SK-N-SH treated with all-trans-retinoic acid at 6 μM for 48 hours (cell line): ENCODE results near the gene ACLY.
A peak's percentile ranks its signal among the peaks of the same experiment; 100 is the strongest.

Experiments
- ATAC-seq: fragments of 200-7000 bp; cut with Tn5 transposase; 3 replicates; pipeline ENCODE4 v1.9.1; 2020; ENCODE audit warnings: mild to moderate bottlenecking, moderate library complexity
- ARNTL ChIP-seq: fragments of 450-650 bp; formaldehyde crosslinking; IDR thresholded peaks from 2 replicates; pipeline ENCODE4 v1.5.0; 2020; ENCODE audit warnings: low read depth, mild to moderate bottlenecking, moderate library complexity, borderline replicate concordance
- BACH2 ChIP-seq: fragments of 250-450 bp; sonication (Bioruptor Pico); IDR thresholded peaks from 2 replicates; pipeline ENCODE4 v1.9.0; 2021; ENCODE audit warnings: mild to moderate bottlenecking, borderline replicate concordance
- CREB5 ChIP-seq: fragments of 250-450 bp; sonication (Bioruptor Pico); IDR thresholded peaks from 2 replicates; pipeline ENCODE4 v1.5.1; 2020; ENCODE audit warnings: low read depth, mild to moderate bottlenecking, moderate library complexity
- CSDC2 ChIP-seq: fragments of 250-450 bp; sonication (Bioruptor Pico); IDR thresholded peaks from 2 replicates; pipeline ENCODE4 v1.5.0; 2020; ENCODE audit warnings: mild to moderate bottlenecking, moderate library complexity
- ESRRG ChIP-seq: fragments of 250-450 bp; sonication (Bioruptor Pico); IDR thresholded peaks from 2 replicates; pipeline ENCODE4 v1.6.1; 2021; ENCODE audit warnings: mild to moderate bottlenecking
- GLIS3 ChIP-seq: fragments of 250-450 bp; sonication (Bioruptor Pico); IDR thresholded peaks from 2 replicates; pipeline ENCODE4 v1.5.0; 2020; ENCODE audit warnings: mild to moderate bottlenecking, moderate library complexity
- ISL1 ChIP-seq: fragments of 250-450 bp; sonication (Bioruptor Pico); IDR thresholded peaks from 2 replicates; pipeline ENCODE4 v2.1.2; 2022; ENCODE audit warnings: mild to moderate bottlenecking, moderate library complexity
- OSR1 ChIP-seq: fragments of 250-450 bp; sonication (Bioruptor Pico); IDR thresholded peaks from 2 replicates; pipeline ENCODE4 v1.8.0; 2022; ENCODE audit warnings: moderate library complexity, mild to moderate bottlenecking, inconsistent platforms
- PATZ1 ChIP-seq: fragments of 250-450 bp; sonication (Bioruptor Pico); IDR thresholded peaks from 2 replicates; pipeline ENCODE4 v1.8.0; 2020; ENCODE audit warnings: mild to moderate bottlenecking, moderate library complexity, borderline replicate concordance
- POU6F1 ChIP-seq: fragments of 250-450 bp; sonication (Bioruptor Pico); IDR thresholded peaks from 2 replicates; pipeline ENCODE4 v1.8.0; 2021; ENCODE audit warnings: low read depth, mild to moderate bottlenecking, moderate library complexity, borderline replicate concordance
- PPARA ChIP-seq: fragments of 250-450 bp; sonication (Bioruptor Pico); IDR thresholded peaks from 2 replicates; pipeline ENCODE4 v1.5.0; 2020; ENCODE audit warnings: mild to moderate bottlenecking, borderline replicate concordance
- ZC3H10 ChIP-seq: fragments of 250-450 bp; sonication (Bioruptor Pico); IDR thresholded peaks from 2 replicates; pipeline ENCODE4 v1.5.1; 2021; ENCODE audit warnings: mild to moderate bottlenecking, moderate library complexity
- ZFP3 ChIP-seq: fragments of 250-450 bp; sonication (Bioruptor Pico); IDR thresholded peaks from 2 replicates; pipeline ENCODE4 v1.5.0; 2020; ENCODE audit warnings: mild to moderate bottlenecking, moderate library complexity
- ZFP30 ChIP-seq: fragments of 450-650 bp; formaldehyde crosslinking; IDR thresholded peaks from 2 replicates; pipeline ENCODE4 v1.5.0; 2022; ENCODE audit warnings: mild to moderate bottlenecking, moderate library complexity
- ZNF565 ChIP-seq: fragments of 450-650 bp; formaldehyde crosslinking; conservative IDR thresholded peaks from 2 replicates; pipeline ENCODE4 v1.5.0; 2020; ENCODE audit warnings: low read depth, mild to moderate bottlenecking, moderate library complexity
- ZNF8 ChIP-seq: fragments of 450-650 bp; formaldehyde crosslinking; IDR thresholded peaks from 2 replicates; pipeline ENCODE4 v1.5.0; 2020; ENCODE audit warnings: mild to moderate bottlenecking, moderate library complexity
- TF ChIP-seq, protein P1 (sequence below): fragments of 250-450 bp; sonication (Bioruptor Pico); IDR thresholded peaks from 2 replicates; pipeline ENCODE4 v1.5.0; 2020; ENCODE audit warnings: mild to moderate bottlenecking, moderate library complexity
- TF ChIP-seq, protein P2 (sequence below): fragments of 250-450 bp; sonication (Bioruptor Pico); IDR thresholded peaks from 2 replicates; pipeline ENCODE4 v1.5.1; 2021; ENCODE audit warnings: mild to moderate bottlenecking, moderate library complexity

ACLY gene

DNA sequence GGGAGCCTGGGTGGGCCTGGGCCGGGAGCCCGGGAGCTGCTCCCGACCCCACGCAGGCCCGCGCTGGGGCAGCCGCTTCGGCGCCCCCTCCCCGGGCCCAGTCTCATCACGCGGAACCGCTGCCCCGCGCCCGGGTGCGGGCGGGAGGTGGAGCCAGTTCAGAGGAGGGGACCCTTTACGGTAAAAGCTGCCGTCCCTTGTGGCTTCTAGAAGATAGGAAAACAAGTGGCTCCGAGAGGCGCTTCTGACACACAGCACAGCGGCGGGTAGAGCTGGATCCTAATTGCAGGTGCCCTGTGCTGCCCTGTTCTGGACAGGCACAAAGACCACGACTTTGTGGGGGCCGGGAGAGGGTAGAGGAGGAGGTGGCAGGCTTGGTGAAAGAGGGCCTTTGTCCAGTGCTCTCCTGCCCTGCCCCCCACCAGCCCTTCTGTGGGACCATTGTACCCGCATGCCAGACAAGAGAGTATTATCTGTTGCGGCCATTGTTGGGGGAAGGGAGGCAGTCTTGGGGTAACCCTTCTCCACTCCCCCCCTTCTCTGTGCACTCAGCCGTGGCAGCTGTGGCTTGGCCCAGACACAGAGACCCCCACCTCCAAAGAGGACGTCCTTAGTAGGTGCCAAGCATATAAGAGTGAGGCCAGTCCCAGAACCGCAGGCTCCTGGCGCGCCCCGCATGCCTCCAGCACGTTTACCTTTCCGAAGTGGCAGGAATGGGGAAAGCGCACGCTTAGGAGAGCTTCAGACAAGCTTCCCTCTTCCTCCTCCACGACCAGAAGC is 48.6 kb upstream of the ACLY start:
- TF ChIP-seq, protein P1, sequence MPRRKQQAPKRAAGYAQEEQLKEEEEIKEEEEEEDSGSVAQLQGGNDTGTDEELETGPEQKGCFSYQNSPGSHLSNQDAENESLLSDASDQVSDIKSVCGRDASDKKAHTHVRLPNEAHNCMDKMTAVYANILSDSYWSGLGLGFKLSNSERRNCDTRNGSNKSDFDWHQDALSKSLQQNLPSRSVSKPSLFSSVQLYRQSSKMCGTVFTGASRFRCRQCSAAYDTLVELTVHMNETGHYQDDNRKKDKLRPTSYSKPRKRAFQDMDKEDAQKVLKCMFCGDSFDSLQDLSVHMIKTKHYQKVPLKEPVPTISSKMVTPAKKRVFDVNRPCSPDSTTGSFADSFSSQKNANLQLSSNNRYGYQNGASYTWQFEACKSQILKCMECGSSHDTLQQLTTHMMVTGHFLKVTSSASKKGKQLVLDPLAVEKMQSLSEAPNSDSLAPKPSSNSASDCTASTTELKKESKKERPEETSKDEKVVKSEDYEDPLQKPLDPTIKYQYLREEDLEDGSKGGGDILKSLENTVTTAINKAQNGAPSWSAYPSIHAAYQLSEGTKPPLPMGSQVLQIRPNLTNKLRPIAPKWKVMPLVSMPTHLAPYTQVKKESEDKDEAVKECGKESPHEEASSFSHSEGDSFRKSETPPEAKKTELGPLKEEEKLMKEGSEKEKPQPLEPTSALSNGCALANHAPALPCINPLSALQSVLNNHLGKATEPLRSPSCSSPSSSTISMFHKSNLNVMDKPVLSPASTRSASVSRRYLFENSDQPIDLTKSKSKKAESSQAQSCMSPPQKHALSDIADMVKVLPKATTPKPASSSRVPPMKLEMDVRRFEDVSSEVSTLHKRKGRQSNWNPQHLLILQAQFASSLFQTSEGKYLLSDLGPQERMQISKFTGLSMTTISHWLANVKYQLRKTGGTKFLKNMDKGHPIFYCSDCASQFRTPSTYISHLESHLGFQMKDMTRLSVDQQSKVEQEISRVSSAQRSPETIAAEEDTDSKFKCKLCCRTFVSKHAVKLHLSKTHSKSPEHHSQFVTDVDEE (CRISPR knock-in tag): no peak
- TF ChIP-seq PPARA (CRISPR knock-in tag) (no peak), ARNTL (no peak), ZFP30 (CRISPR knock-in tag) (peak; percentile 3; the same call in 1 of the 2 replicates), PATZ1 (CRISPR knock-in tag) (peak; percentile 60; the same call in 1 of the 2 replicates)
- TF ChIP-seq, all 23 proteins: peak for 2
- ATAC-seq: peak; percentile 8

GRCh38 chr17:41966463-41967140 is 47.9 kb upstream of the ACLY start, which contains the start of gene CNP:
CNP (plus strand) TSS chr17:41966795; CDS start chr17:41966885, 90 bp downstream.
- ATAC-seq: peak; percentile 84
- TF ChIP-seq ARNTL (no peak), GLIS3 (CRISPR knock-in tag) (0 out of 2 replicates have a peak, but pooled peaks have one; percentile 5), CSDC2 (CRISPR knock-in tag) (no peak), ZFP3 (CRISPR knock-in tag) (no peak), ZC3H10 (CRISPR knock-in tag) (0 out of 2 replicates have a peak, but pooled peaks have one; percentile 7)
- TF ChIP-seq, protein P2, sequence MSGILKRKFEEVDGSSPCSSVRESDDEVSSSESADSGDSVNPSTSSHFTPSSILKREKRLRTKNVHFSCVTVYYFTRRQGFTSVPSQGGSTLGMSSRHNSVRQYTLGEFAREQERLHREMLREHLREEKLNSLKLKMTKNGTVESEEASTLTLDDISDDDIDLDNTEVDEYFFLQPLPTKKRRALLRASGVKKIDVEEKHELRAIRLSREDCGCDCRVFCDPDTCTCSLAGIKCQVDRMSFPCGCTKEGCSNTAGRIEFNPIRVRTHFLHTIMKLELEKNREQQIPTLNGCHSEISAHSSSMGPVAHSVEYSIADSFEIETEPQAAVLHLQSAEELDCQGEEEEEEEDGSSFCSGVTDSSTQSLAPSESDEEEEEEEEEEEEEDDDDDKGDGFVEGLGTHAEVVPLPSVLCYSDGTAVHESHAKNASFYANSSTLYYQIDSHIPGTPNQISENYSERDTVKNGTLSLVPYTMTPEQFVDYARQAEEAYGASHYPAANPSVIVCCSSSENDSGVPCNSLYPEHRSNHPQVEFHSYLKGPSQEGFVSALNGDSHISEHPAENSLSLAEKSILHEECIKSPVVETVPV (CRISPR knock-in tag): no peak

- no peak for TF ChIP-seq ISL1 (CRISPR knock-in tag)
- TF ChIP-seq, protein P1 (CRISPR knock-in tag): no peak
- TF ChIP-seq BACH2 (CRISPR knock-in tag): no peak
- TF ChIP-seq PPARA (CRISPR knock-in tag): no peak
- no peak for TF ChIP-seq POU6F1 (CRISPR knock-in tag)
- no peak for TF ChIP-seq ARNTL
- TF ChIP-seq OSR1: no peak
- no peak for TF ChIP-seq PATZ1 (CRISPR knock-in tag)
- TF ChIP-seq ZNF8 (CRISPR knock-in tag): no peak
- no peak for TF ChIP-seq ESRRG (CRISPR knock-in tag)
- TF ChIP-seq CREB5 (CRISPR knock-in tag): no peak
- TF ChIP-seq CSDC2 (CRISPR knock-in tag): no peak
- no peak for TF ChIP-seq ZNF565 (CRISPR knock-in tag)
- peak; percentile 20 for ATAC-seq
Measured at GRCh38 chr17:41965694-41966462, 47.1 kb upstream of the ACLY start.
